BE2C (cell line): Measurements from ENCODE around the gene TDRD9.
"Not testable (repeated sequence)": the region's sequence is repeated elsewhere in the genome, so short reads cannot be mapped to it uniquely, and the experiment has no call there.

Experiments
- DNase-seq: peaks from one replicate; pipeline ENCODE4 v3.0.0-alpha.2; 2020
- H3K27me3 ChIP-seq: fragments of 250-450 bp; sonication (Bioruptor Pico); 2 replicates; pipeline ENCODE4 v1.5.1; 2020; ENCODE audit warnings: mild to moderate bottlenecking
- H3K36me3 ChIP-seq: fragments of 250-450 bp; sonication (Bioruptor Pico); 2 replicates; pipeline ENCODE4 v1.5.1; 2020; ENCODE audit warnings: mild to moderate bottlenecking
- H3K4me1 ChIP-seq: fragments of 250-450 bp; sonication (Bioruptor Pico); 2 replicates; pipeline ENCODE4 v1.5.1; 2020
- H3K4me3 ChIP-seq: 2 replicates; pipeline ENCODE4 v1.5.1; 2011; ENCODE audit warnings: low read depth, low read length
- H3K9me3 ChIP-seq: fragments of 250-450 bp; sonication (Bioruptor Pico); 2 replicates; pipeline ENCODE4 v1.5.1; 2020
- TF ChIP-seq, protein P1 (sequence below): IDR thresholded peaks from 2 replicates; pipeline ENCODE4 v1.5.1; 2012; ENCODE audit warnings: mild to moderate bottlenecking, low read depth, low read length

The TDRD9 gene

GRCh38 chr14:103969961-103970360 is 41.7 kb downstream of the TDRD9 start:
- H3K4me1 ChIP-seq, result no peaks in the 10 kb centered on the region
- no peaks in the 10 kb centered on the region for H3K36me3 ChIP-seq
- no peaks in the 10 kb centered on the region for H3K9me3 ChIP-seq
- TF ChIP-seq, protein P1, sequence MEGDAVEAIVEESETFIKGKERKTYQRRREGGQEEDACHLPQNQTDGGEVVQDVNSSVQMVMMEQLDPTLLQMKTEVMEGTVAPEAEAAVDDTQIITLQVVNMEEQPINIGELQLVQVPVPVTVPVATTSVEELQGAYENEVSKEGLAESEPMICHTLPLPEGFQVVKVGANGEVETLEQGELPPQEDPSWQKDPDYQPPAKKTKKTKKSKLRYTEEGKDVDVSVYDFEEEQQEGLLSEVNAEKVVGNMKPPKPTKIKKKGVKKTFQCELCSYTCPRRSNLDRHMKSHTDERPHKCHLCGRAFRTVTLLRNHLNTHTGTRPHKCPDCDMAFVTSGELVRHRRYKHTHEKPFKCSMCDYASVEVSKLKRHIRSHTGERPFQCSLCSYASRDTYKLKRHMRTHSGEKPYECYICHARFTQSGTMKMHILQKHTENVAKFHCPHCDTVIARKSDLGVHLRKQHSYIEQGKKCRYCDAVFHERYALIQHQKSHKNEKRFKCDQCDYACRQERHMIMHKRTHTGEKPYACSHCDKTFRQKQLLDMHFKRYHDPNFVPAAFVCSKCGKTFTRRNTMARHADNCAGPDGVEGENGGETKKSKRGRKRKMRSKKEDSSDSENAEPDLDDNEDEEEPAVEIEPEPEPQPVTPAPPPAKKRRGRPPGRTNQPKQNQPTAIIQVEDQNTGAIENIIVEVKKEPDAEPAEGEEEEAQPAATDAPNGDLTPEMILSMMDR, result no peak
- H3K27me3 ChIP-seq, result no peaks in the 10 kb centered on the region
- DNase-seq, result no peak
- no peak overlapping the region for H3K4me3 ChIP-seq

DNA sequence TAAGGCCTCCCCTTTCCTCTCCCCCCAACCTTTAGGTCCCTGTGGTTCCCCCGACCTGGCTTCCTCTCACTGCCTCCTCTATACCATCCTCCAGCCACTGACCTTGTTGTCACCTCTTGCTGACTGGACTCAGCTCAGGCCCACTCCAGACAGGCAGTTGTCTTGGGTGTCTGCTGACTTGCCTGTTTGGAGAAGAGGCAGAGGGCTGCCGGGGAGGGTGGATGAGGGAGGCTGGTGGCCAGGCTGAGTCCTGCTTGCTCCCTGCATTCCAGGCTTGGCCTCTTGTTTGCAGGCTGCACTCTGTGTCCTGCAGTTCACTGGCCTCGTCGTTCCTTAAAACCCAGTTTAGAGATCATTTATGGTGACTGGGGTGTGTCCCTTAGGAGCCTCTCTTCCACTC is 45.1 kb downstream of the TDRD9 start:
- no peak for DNase-seq
- H3K4me1 ChIP-seq, result peaks cover 4% of the 10 kb centered on the region; the same call in 1 of the 2 replicates
- H3K36me3 ChIP-seq, result no peaks in the 10 kb centered on the region
- no peaks in the 10 kb centered on the region for H3K27me3 ChIP-seq
- H3K4me3 ChIP-seq, result no peak overlapping the region
- TF ChIP-seq, protein P1, result no peak
- no peaks in the 10 kb centered on the region for H3K9me3 ChIP-seq

GRCh38 chr14:103974575-103974974 is 46.3 kb downstream of the TDRD9 start:
- H3K36me3 ChIP-seq, result no peaks in the 10 kb centered on the region
- no peak overlapping the region for H3K4me3 ChIP-seq
- no peak for DNase-seq
- H3K4me1 ChIP-seq, result peaks cover 4% of the 10 kb centered on the region; the same call in 1 of the 2 replicates
- TF ChIP-seq, protein P1, result no peak
- no peaks in the 10 kb centered on the region for H3K9me3 ChIP-seq
- H3K27me3 ChIP-seq, result no peaks in the 10 kb centered on the region

GRCh38 chr14:103980623-103981238 is 52.5 kb downstream of the TDRD9 start:
- not testable (repeated sequence) for H3K4me1 ChIP-seq, H3K9me3 ChIP-seq, H3K36me3 ChIP-seq, H3K27me3 ChIP-seq
- peak overlapping the region; percentile 39 for H3K4me3 ChIP-seq
- DNase-seq, result peak; percentile 86
- TF ChIP-seq, protein P1, result peak; percentile 57

DNA sequence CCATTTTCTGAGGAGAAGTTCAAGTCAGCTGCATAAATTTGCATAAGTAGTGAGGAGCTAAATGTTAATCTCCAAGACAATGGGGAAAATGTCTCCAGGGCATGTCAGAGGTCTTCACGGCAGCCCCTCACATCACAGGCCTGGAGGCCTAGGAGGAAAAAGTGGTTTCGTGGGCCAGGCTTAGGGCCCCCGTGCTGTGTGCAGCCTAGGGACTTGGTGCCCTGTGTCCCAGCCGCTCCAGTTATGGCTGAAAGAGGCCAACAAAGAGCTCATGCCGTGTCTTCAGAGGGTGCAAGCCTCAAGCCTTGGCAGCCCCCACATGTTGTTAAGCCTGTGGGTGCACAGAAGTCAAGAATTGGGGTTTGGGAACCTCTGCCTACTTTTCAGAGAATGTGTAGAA is 55.9 kb downstream of the TDRD9 start:
- no peaks in the 10 kb centered on the region for H3K4me1 ChIP-seq
- no peak overlapping the region for H3K4me3 ChIP-seq
- no peaks in the 10 kb centered on the region; the same call in 1 of the 2 replicates for H3K9me3 ChIP-seq
- TF ChIP-seq, protein P1, result no peak
- H3K36me3 ChIP-seq, result no peaks in the 10 kb centered on the region
- DNase-seq, result no peak
- no peaks in the 10 kb centered on the region for H3K27me3 ChIP-seq

DNA sequence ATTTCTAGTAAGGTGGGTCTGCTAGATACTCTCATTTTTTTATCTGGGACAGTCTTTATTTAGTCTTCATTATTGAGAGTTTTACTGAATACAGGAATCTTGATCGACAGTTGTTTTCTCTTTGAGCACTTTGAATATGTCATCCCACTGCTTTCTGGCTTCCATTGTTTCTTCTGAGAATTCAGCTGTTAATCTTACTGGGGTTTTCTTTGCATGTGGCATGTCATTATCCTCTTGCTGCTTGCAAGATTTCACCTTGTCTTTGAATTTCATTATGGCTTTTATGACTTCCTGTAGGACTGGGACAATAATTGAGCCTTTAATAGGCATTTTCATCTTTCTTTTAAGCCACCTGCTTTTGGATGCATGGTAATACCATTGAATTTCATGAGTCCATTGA is 60.8 kb downstream of the TDRD9 start:
- no peaks in the 10 kb centered on the region for H3K27me3 ChIP-seq
- no peak for DNase-seq
- no peaks in the 10 kb centered on the region; the same call in 1 of the 2 replicates for H3K9me3 ChIP-seq
- H3K36me3 ChIP-seq, result no peaks in the 10 kb centered on the region
- TF ChIP-seq, protein P1, result no peak
- no peak overlapping the region for H3K4me3 ChIP-seq
- H3K4me1 ChIP-seq, result no peaks in the 10 kb centered on the region
